HG03045 (cell line): ENCODE data around the gene CLEC16A.
"Not testable (repeated sequence)": the region's sequence is repeated elsewhere in the genome, so short reads cannot be mapped to it uniquely, and the experiment has no call there.

Experiments used
- ATAC-seq: cut with Tn5 transposase; IDR thresholded peaks from one replicate; pipeline ENCODE4 v1.9.1; 2021; ENCODE audit warnings: mild to moderate bottlenecking, moderate library complexity; ENCODE audit not compliant: unreplicated experiment

Gene CLEC16A

GRCh38 chr16:10923146-10923649, 21.2 kb upstream of the CLEC16A start:
- ATAC-seq: no peak

- ATAC-seq: no peak
These were observed 20.6 kb upstream of the CLEC16A start for GRCh38 chr16:10923650-10924214.

- ATAC-seq: not testable (repeated sequence)
These were observed 19.1 kb upstream of the CLEC16A start for GRCh38 chr16:10925285-10925684.

- ATAC-seq: no peak
These were observed 18.3 kb upstream of the CLEC16A start for GRCh38 chr16:10926094-10926493.

GRCh38 chr16:10926867-10927266, 17.5 kb upstream of the CLEC16A start:
- ATAC-seq: no peak

- ATAC-seq: no peak
These were observed 16.8 kb upstream of the CLEC16A start for GRCh38 chr16:10927497-10928112.

GRCh38 chr16:10929097-10929496, 15.3 kb upstream of the CLEC16A start:
- ATAC-seq: not testable (repeated sequence)

- ATAC-seq: no peak
These were observed 14.3 kb upstream of the CLEC16A start for GRCh38 chr16:10929853-10930754.

GRCh38 chr16:10930755-10931093, 13.6 kb upstream of the CLEC16A start:
- no peak for ATAC-seq

GRCh38 chr16:10931134-10931533, 13.2 kb upstream of the CLEC16A start:
- no peak for ATAC-seq

- no peak for ATAC-seq
These were observed 12.3 kb upstream of the CLEC16A start for GRCh38 chr16:10931977-10932632.

- ATAC-seq: no peak
These were observed 11.2 kb upstream of the CLEC16A start for GRCh38 chr16:10932959-10933710.

GRCh38 chr16:10933865-10934264, 10.5 kb upstream of the CLEC16A start:
- no peak for ATAC-seq

- no peak for ATAC-seq
These were observed 9.8 kb upstream of the CLEC16A start for GRCh38 chr16:10934325-10935107.

GRCh38 chr16:10935226-10935915, 9.0 kb upstream of the CLEC16A start:
- ATAC-seq: no peak

GRCh38 chr16:10936272-10936984, 7.9 kb upstream of the CLEC16A start:
- no peak for ATAC-seq

- ATAC-seq: no peak
These were observed 7.1 kb upstream of the CLEC16A start for GRCh38 chr16:10937068-10937859.

- no peak for ATAC-seq
These were observed 6.0 kb upstream of the CLEC16A start for GRCh38 chr16:10938321-10938720.
